ENCODE data around the gene TRAPPC10.

TRAPPC10 gene

GRCh38 chr21:43983390-43983789 is 28.7 kb upstream of the TRAPPC10 start:
- no peak for FAIRE-seq
- DNase-seq (ENCODE audit: insufficient read length, low spot score) = no peak
- no peak for TF ChIP-seq CTCF (IDR thresholded peaks at IDR 0.05; ENCODE audit: insufficient read depth, missing control alignments)

- TF ChIP-seq CTCF (IDR thresholded peaks at IDR 0.05; ENCODE audit: insufficient read depth, missing control alignments) = no peak
- DNase-seq (ENCODE audit: insufficient read length, low spot score) = no peak
- FAIRE-seq = no peak
Measured at GRCh38 chr21:43983860-43984420, 28.2 kb upstream of the TRAPPC10 start.

GRCh38 chr21:43984905-43985689 is 27.0 kb upstream of the TRAPPC10 start:
- no peak for TF ChIP-seq CTCF (IDR thresholded peaks at IDR 0.05; ENCODE audit: insufficient read depth, missing control alignments)
- no peak for DNase-seq (ENCODE audit: insufficient read length, low spot score)
- no peak for FAIRE-seq

GRCh38 chr21:43985690-43986251 is 26.3 kb upstream of the TRAPPC10 start:
- FAIRE-seq (no peak), DNase-seq (ENCODE audit: insufficient read length, low spot score) (no peak)
- TF ChIP-seq CTCF (IDR thresholded peaks at IDR 0.05; ENCODE audit: insufficient read depth, missing control alignments) = no peak

- FAIRE-seq (no peak), DNase-seq (ENCODE audit: insufficient read length, low spot score) (no peak)
- no peak for TF ChIP-seq CTCF (IDR thresholded peaks at IDR 0.05; ENCODE audit: insufficient read depth, missing control alignments)
Measured at GRCh38 chr21:43986544-43987451, 25.3 kb upstream of the TRAPPC10 start.

- TF ChIP-seq CTCF (IDR thresholded peaks at IDR 0.05; ENCODE audit: insufficient read depth, missing control alignments) = no peak
- no peak for FAIRE-seq
Measured at GRCh38 chr21:43987509-43987908, 24.6 kb upstream of the TRAPPC10 start.

More at GRCh38 chr21:43987509-43987908, 24.6 kb upstream of the TRAPPC10 start:
- DNase-seq (ENCODE audit: insufficient read length, low spot score) = no peak
